Liver (tissue), 3 donors: ENCODE measurements around the gene ZKSCAN4.

Experiments
- JUND ChIP-seq, 2 donors: IDR thresholded peaks; 2 replicates each; pipeline ENCODE4 v1.6.1; 2016; ENCODE audit warnings: antibody characterized with exemption in 2 of 2
- RAD21 ChIP-seq, 2 donors: IDR thresholded peaks; 2 replicates each; pipeline ENCODE4 v1.6.1; 2016; ENCODE audit warnings: antibody characterized with exemption in 2 of 2, mild to moderate bottlenecking in 2 of 2
- REST ChIP-seq: IDR thresholded peaks from 2 replicates; pipeline ENCODE4 v1.6.1; 2016; ENCODE audit warnings: antibody characterized with exemption, mild to moderate bottlenecking
- TF ChIP-seq, protein P1 (sequence below): fragments of 150-350 bp; IDR thresholded peaks from 2 replicates; pipeline ENCODE4 v1.5.1; 2017; ENCODE audit warnings: improper control_type of control experiment, low read depth, low read length; ENCODE audit not compliant: missing input control
- donor health status: healthy.
- donor health status: healthy.

- no peak for TF ChIP-seq REST
- no peak for TF ChIP-seq RAD21 (IDR thresholded peaks at IDR 0.05)
- TF ChIP-seq, protein P1, sequence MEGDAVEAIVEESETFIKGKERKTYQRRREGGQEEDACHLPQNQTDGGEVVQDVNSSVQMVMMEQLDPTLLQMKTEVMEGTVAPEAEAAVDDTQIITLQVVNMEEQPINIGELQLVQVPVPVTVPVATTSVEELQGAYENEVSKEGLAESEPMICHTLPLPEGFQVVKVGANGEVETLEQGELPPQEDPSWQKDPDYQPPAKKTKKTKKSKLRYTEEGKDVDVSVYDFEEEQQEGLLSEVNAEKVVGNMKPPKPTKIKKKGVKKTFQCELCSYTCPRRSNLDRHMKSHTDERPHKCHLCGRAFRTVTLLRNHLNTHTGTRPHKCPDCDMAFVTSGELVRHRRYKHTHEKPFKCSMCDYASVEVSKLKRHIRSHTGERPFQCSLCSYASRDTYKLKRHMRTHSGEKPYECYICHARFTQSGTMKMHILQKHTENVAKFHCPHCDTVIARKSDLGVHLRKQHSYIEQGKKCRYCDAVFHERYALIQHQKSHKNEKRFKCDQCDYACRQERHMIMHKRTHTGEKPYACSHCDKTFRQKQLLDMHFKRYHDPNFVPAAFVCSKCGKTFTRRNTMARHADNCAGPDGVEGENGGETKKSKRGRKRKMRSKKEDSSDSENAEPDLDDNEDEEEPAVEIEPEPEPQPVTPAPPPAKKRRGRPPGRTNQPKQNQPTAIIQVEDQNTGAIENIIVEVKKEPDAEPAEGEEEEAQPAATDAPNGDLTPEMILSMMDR = no peak
- TF ChIP-seq JUND (IDR thresholded peaks at IDR 0.05) = no peak
These were observed 31.6 kb downstream of the ZKSCAN4 start for GRCh38 chr6:28220257-28221133.
